GM19025 (cell line): ENCODE results near the gene CTNNBL1.

Experiments
- ATAC-seq: cut with Tn5 transposase; IDR thresholded peaks from one replicate; pipeline ENCODE4 v1.9.1; 2021; ENCODE audit warnings: mild to moderate bottlenecking, low read depth, moderate library complexity; ENCODE audit not compliant: unreplicated experiment

Gene CTNNBL1

GRCh38 chr20:37911261-37911660 is 217.4 kb downstream of the CTNNBL1 start:
- ATAC-seq, result no peak

- ATAC-seq, result no peak
Observed at GRCh38 chr20:37911838-37912281, 218.0 kb downstream of the CTNNBL1 start.

GRCh38 chr20:37912874-37913273 is 219.0 kb downstream of the CTNNBL1 start:
- ATAC-seq, result no peak

- ATAC-seq, result no peak
Observed at GRCh38 chr20:37913567-37914366, 219.9 kb downstream of the CTNNBL1 start.

- ATAC-seq, result no peak
Observed at GRCh38 chr20:37914367-37914671, 220.5 kb downstream of the CTNNBL1 start.

GRCh38 chr20:37914672-37915433 is 221.0 kb downstream of the CTNNBL1 start:
- ATAC-seq, result no peak

GRCh38 chr20:37915434-37915787 is 221.6 kb downstream of the CTNNBL1 start:
- ATAC-seq, result no peak

- no peak for ATAC-seq
Observed at GRCh38 chr20:37915800-37916570, 222.2 kb downstream of the CTNNBL1 start.

GRCh38 chr20:37917461-37917860 is 223.6 kb downstream of the CTNNBL1 start:
- no peak for ATAC-seq

- ATAC-seq, result no peak
Observed at GRCh38 chr20:37918035-37918434, 224.2 kb downstream of the CTNNBL1 start.

- ATAC-seq, result no peak
Observed at GRCh38 chr20:37919389-37920040, 225.7 kb downstream of the CTNNBL1 start.

- ATAC-seq, result no peak
Observed at GRCh38 chr20:37920270-37920669, 226.4 kb downstream of the CTNNBL1 start.

- no peak for ATAC-seq
Observed at GRCh38 chr20:37920679-37921322, 227.0 kb downstream of the CTNNBL1 start.

GRCh38 chr20:37921341-37921929 is 227.6 kb downstream of the CTNNBL1 start:
- ATAC-seq, result peak; percentile 47
